ENCODE results near the gene RMI2.
A peak's percentile ranks its signal among the peaks of the same experiment; 100 is the strongest.
"Not testable (repeated sequence)": the region's sequence is repeated elsewhere in the genome, so short reads cannot be mapped to it uniquely, and the experiment has no call there.

The RMI2 gene

GRCh38 chr16:11356573-11357331, 11.5 kb downstream of the RMI2 start:
- peak; percentile 58 for DNase-seq

DNA sequence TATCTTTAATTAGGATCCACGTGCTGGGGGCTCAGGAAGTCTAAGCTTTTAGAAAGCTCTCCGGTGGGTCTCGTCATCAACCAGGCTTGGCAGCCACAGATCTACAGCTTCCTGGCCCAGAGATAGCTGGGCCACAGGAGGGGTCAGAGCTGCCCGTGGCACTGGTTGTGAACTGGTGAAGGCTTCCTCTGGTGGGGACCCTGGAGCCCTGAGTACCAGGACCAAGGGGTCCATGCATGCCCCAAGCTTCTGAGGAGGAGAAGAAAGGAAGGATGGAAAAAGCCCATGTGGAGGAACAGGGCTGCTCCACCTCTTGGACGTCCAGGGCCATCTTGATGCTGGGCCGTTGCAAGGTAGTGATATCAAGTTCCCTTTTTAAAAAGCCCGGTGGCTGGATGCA, 13.3 kb downstream of the RMI2 start:
- no peak for DNase-seq

GRCh38 chr16:11359370-11359769, 14.1 kb downstream of the RMI2 start:
- DNase-seq, result no peak

- no peak for DNase-seq
Measured at GRCh38 chr16:11360641-11361373, 15.5 kb downstream of the RMI2 start.

GRCh38 chr16:11361701-11362451, 16.6 kb downstream of the RMI2 start:
- DNase-seq, result peak; percentile 24

- no peak for DNase-seq
Measured at GRCh38 chr16:11363927-11364258, 18.6 kb downstream of the RMI2 start.

DNA sequence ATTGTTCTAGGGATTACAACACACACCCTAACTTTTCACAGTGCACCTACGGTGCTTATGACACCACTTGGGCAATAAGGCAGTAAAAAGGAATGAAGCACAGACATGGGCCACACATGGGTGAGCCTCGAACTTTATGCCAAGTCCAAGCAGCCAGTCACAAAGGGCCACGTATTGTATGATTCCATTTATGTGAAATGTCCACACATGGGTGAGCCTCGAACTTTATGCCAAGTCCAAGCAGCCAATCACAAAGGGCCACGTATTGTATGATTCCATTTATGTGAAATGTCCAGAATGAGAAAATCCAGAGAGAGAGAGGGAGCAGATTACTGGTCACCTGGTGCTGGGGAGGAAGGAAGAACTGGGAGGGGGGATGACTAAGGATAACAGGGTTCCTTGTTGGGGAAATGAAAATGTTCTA, 22.2 kb downstream of the RMI2 start:
- DNase-seq, result no peak

DNA sequence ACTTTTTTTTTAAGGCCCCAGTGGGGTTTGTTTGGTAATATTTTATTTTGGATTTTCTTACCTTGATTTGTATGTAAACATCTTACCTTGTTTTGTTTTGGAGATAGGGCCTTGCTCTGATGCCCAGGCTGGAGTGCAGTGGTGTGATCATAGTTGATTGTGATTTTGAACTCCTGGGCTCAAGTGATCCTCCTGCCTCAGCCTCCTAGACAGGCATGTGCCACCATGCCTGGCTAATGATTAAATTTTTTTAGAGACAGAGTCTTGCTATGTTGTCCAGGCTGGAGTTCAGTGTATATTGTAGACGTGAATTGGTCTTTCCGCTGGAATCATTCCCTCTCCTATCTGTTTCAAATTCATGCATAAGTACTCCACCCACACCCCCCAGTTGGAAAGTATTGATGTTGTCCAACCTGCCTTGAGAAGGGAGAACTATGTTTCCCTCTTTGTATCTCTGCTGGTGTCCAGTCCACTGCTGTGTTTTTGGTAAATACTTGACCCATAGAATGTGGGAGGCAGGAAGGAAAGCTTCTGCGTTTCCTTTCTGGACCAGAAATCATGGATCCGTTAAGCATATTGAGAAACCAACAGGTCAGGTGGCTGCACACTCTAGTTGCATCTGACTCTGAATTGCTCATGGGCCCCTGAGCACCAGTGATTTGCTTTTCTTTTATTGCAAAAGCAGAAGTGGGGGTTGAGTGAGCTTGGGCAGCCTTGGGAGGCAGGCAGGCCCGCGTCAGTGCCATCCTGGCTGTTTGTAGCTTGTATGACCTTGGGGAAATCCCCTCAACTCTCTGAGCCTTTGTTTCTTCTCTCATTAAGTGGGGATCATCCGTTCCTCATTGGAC, 25.0 kb downstream of the RMI2 start:
- no peak for DNase-seq

GRCh38 chr16:11370932-11371279, 25.6 kb downstream of the RMI2 start:
- DNase-seq, result not testable (repeated sequence)

GRCh38 chr16:11372073-11372828, 27.0 kb downstream of the RMI2 start:
- DNase-seq, result no peak

DNA sequence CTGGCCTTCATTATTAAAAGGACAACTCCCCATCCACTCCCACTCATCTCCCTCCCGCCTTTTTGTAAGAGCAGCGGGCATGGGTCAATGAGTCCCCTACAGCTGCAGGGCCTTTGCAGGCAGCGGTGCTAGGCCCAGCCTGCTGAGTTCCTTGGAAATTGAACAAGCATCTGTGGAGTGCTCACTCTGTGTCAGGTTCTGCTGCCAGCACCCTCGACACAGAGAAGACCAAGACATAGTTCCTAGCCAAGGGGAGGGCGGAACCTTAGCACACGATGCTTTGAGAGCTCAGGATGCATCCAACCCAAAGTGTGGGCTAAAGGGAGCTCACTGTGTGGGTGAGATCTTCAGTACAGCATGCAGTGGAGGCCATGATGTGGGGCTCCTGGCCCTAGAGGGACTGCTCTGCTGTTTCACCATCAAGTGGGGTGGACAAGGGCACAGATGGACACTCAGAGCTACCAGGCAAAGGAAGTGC, 27.6 kb downstream of the RMI2 start:
- DNase-seq, result no peak

GRCh38 chr16:11374255-11374654, 29.0 kb downstream of the RMI2 start:
- no peak for DNase-seq

- no peak for DNase-seq
Measured at GRCh38 chr16:11377154-11377553, 31.9 kb downstream of the RMI2 start.

GRCh38 chr16:11378951-11379350, 33.7 kb downstream of the RMI2 start:
- DNase-seq, result not testable (repeated sequence)

DNA sequence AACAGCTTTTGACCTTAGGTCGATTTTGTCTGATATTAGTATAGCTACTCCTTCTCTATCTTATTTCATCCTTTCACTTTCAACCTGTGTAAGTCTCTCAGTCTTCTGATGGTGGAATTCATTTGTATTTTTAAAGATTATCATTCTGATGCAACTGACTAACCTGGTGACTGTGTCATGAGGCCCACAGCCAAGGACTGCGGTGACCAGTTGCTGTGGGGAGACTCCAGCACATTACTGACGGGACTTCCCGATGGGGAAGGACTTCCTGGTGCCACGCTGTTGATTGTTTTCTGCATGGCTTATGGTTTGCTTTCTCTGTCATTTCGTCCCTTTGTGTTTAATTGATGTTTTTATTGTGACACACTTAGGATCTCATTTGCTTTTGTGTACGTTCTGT, 34.2 kb downstream of the RMI2 start:
- peak; percentile 72 for DNase-seq

DNA sequence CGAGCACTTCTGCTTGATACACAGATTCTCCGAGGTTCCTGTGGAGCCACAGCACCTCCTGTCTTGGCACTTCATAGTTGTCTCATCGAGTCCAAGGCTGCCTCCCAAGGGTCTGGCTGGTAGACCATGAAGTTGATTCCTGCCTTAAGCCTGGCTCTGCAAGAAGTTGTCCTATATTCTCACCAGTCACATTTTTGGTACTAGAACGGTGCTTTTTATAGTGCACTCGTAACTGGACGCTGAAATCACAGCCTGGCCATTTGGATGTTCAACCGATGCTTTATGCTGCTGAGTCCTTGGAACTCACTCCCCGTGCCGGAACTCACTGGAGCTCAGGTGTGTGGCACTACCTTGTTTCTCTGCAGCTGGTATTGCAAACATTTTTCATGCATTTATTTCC, 35.6 kb downstream of the RMI2 start:
- no peak for DNase-seq

DNA sequence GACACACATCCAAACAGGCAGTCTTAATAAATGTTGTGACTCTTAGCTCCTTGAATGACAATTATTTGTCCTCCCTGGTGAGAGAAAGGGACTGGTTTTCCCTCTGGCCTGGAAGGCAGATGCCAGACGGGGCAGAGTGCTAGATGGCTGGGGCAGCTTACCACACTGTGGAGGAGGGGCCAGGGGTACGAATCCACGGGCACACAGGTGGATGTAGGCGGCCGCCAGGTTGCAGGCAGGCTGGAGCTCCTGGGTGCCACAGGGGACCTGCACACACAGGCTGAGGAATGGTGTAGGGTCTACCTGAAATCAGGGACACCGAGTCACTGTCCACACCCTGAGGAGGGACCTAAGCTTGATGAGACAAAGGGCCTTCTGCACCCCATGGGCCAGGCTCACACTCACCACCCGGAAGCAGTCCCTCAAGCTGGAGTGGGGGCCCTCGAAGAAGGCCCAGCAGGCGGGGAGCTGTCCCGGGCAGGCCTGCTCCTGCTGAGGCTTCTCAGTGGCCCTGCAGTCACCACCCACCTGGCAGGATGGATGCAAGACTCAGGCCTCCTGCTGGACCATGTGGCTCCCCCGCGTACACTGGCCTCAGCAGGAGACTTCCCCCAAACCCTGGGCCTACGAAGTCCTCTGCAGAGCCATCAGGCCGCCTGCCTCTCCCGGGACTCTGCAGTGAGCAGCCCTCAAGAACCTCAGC, 38.4 kb downstream of the RMI2 start:
- no peak for DNase-seq

GRCh38 chr16:11384184-11384955, 39.1 kb downstream of the RMI2 start:
- DNase-seq, result no peak

DNA sequence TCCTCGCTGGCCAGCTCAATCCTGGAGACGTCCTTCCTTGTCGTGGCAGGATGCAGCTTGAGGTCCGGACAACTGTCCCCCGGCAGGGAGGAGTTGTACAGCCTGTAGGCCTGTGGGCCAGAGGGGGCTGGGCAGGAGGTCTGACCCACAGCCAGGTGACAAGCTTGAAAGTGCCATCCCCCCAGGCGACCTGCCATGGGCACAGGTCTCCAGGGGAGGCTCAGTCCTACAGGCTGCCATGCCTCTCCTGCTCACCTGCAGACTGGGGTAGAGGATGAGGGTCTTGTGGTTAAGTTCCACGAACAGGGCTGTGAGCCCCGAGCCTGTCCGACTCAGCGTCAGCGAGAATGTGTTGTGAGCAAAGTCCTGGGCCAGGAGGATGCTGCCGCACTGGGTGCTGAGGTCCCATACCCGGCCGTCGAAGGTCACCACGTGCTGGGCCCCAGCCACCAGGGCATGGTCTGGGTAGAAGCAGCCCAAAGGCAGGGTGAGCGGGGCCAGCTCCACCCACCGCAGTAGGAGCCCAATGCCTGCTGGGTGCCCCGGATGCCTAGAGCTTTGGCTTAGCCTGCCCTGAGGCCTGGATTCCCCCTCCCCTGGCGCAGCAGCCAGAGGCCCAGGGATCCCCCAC, 39.8 kb downstream of the RMI2 start:
- no peak for DNase-seq

GRCh38 chr16:11386054-11386680, 40.9 kb downstream of the RMI2 start:
- no peak for DNase-seq

Data from activated naive CD4-positive, alpha-beta T cell treated with Interleukin-2 at 50 U/mL for 16 hours (primary cell).